HG02885 (cell line): ENCODE data around the gene ADAMTSL2.

ENCODE experiments used
- ATAC-seq: cut with Tn5 transposase; IDR thresholded peaks from one replicate; pipeline ENCODE4 v1.9.1; 2021; ENCODE audit warnings: mild to moderate bottlenecking; ENCODE audit not compliant: unreplicated experiment, poor library complexity

The ADAMTSL2 gene

GRCh38 chr9:133597316-133597957, 62.9 kb downstream of the ADAMTSL2 start:
- ATAC-seq: no peak

- ATAC-seq: no peak
Measured at GRCh38 chr9:133598978-133599377, 64.5 kb downstream of the ADAMTSL2 start.

GRCh38 chr9:133599470-133600173, 65.1 kb downstream of the ADAMTSL2 start:
- ATAC-seq: no peak

- no peak for ATAC-seq
Measured at GRCh38 chr9:133600739-133601138, 66.2 kb downstream of the ADAMTSL2 start.

- ATAC-seq: no peak
Measured at GRCh38 chr9:133601746-133602145, 67.2 kb downstream of the ADAMTSL2 start.

GRCh38 chr9:133602277-133602676, 67.8 kb downstream of the ADAMTSL2 start:
- ATAC-seq: no peak

GRCh38 chr9:133603135-133603927, 68.8 kb downstream of the ADAMTSL2 start:
- no peak for ATAC-seq

- no peak for ATAC-seq
Measured at GRCh38 chr9:133604214-133604613, 69.7 kb downstream of the ADAMTSL2 start.

- no peak for ATAC-seq
Measured at GRCh38 chr9:133604856-133605255, 70.4 kb downstream of the ADAMTSL2 start.

- no peak for ATAC-seq
Measured at GRCh38 chr9:133605446-133605845, 70.9 kb downstream of the ADAMTSL2 start.

GRCh38 chr9:133605856-133606707, 71.6 kb downstream of the ADAMTSL2 start:
- ATAC-seq: no peak

- ATAC-seq: no peak
Measured at GRCh38 chr9:133606708-133607025, 72.2 kb downstream of the ADAMTSL2 start.

- ATAC-seq: no peak
Measured at GRCh38 chr9:133607381-133607780, 72.9 kb downstream of the ADAMTSL2 start.

- no peak for ATAC-seq
Measured at GRCh38 chr9:133607976-133608375, 73.5 kb downstream of the ADAMTSL2 start.

- no peak for ATAC-seq
Measured at GRCh38 chr9:133608382-133608781, 73.9 kb downstream of the ADAMTSL2 start.

GRCh38 chr9:133608889-133609288, 74.4 kb downstream of the ADAMTSL2 start:
- no peak for ATAC-seq

- ATAC-seq: no peak
Measured at GRCh38 chr9:133609311-133610098, 75.0 kb downstream of the ADAMTSL2 start, which contains the start of gene FAM163B. Gene FAM163B, minus strand, starts transcription at chr9:133609389. Its CDS starts 29,166 bp downstream, at chr9:133580223.

- no peak for ATAC-seq
Measured at GRCh38 chr9:133610845-133611244, 76.3 kb downstream of the ADAMTSL2 start.

- no peak for ATAC-seq
Measured at GRCh38 chr9:133612051-133612450, 77.5 kb downstream of the ADAMTSL2 start.

- no peak for ATAC-seq
Measured at GRCh38 chr9:133612816-133613215, 78.3 kb downstream of the ADAMTSL2 start.
